GM13977 (cell line): Measurements from ENCODE around the gene CCZ1.
"Not testable (repeated sequence)": the region's sequence is repeated elsewhere in the genome, so short reads cannot be mapped to it uniquely, and the experiment has no call there.

Experiments
- DNase-seq: peaks from one replicate; pipeline ENCODE4 v3.0.0; 2012; ENCODE audit warnings: low spot score
- CTCF ChIP-seq: IDR thresholded peaks from 2 replicates; pipeline ENCODE4 v1.5.1; 2012; ENCODE audit warnings: mild to moderate bottlenecking, control low read depth; ENCODE audit not compliant: insufficient read depth; ENCODE audit errors: extremely low read depth, missing control alignments
- in situ Hi-C: fragments of 300-500 bp; cut with MboI; formaldehyde crosslinking; loops from one replicate; pipeline ENCODE4 v1.12.0; 2022; ENCODE audit warnings: low sequenced_read_pairs, low pct_unique_long_range_greater_than_20kb, mixed read lengths, inconsistent platforms; ENCODE audit not compliant: unreplicated experiment

The CCZ1 gene

GRCh38 chr7:5898480-5899224 is at the start of gene CCZ1:
Gene CCZ1 (plus strand): TSS chr7:5898733. CDS start chr7:5898800, 67 bp downstream.
- DNase-seq, in situ Hi-C loops: not testable (repeated sequence)
- peak; percentile 48 for TF ChIP-seq CTCF

GRCh38 chr7:5850944-5851343 is 47.6 kb upstream of the CCZ1 start:
- DNase-seq = no peak
- no peak for TF ChIP-seq CTCF
- in situ Hi-C loops = loop anchor here (25.0 kb wide), 1 partner anchor 161 kb away; the partner anchor contains the start of genes AIMP2 and PMS2

GRCh38 chr7:5854738-5855137 is 43.8 kb upstream of the CCZ1 start:
- DNase-seq = no peak
- in situ Hi-C loops = loop anchor here (25.0 kb wide), 1 partner anchor 158 kb away; the partner anchor contains the start of genes AIMP2 and PMS2
- no peak for TF ChIP-seq CTCF

- DNase-seq = not testable (repeated sequence)
- in situ Hi-C loops = loop anchor here (25.0 kb wide), 1 partner anchor 155 kb away; the partner anchor contains the start of genes AIMP2 and PMS2
Observed at GRCh38 chr7:5857041-5857575, 41.4 kb upstream of the CCZ1 start.

- in situ Hi-C loops = loop anchor here (25.0 kb wide), 1 partner anchor 154 kb away; the partner anchor contains the start of genes AIMP2 and PMS2
- DNase-seq = not testable (repeated sequence)
Observed at GRCh38 chr7:5858494-5858893, 40.0 kb upstream of the CCZ1 start.

- not testable (repeated sequence) for DNase-seq
- in situ Hi-C loops = loop anchor here (25.0 kb wide), 1 partner anchor 151 kb away; the partner anchor contains the start of genes AIMP2 and PMS2
Observed at GRCh38 chr7:5861281-5861680, 37.3 kb upstream of the CCZ1 start.

DNA sequence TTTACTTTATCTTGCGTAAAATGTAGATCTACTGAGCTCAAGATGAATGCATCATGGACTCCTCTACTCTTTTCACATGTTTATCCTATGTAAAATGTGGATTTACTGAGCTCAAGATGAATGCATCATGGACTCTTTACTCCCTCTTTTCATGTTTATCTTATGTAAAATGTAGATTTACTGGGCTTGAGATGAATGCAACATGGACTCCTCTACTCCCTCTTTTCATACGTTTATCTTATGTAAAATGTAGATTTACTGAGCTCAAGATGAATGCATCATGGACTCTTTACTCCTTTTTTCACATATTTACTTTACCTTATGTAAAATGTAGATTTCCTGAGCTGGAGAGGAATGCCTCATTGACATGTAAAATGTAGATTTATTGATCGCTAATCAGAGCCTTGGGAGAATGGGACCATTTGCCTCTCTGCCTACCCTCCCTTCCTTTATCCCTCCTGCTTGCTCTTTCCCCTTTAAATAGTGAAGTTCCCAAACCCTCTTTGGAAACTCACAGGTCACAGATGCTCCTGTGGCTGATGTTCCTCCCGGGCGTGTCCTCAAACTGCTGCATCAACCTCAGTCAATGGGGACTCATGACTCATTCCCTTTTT is 35.7 kb upstream of the CCZ1 start:
- DNase-seq = not testable (repeated sequence)
- in situ Hi-C loops = loop anchor here (25.0 kb wide), 1 partner anchor 149 kb away; the partner anchor contains the start of genes AIMP2 and PMS2

- in situ Hi-C loops = loop anchor here (25.0 kb wide), 1 partner anchor 147 kb away; the partner anchor contains the start of genes AIMP2 and PMS2
Observed at GRCh38 chr7:5865279-5865931, 33.1 kb upstream of the CCZ1 start.

GRCh38 chr7:5867060-5867459 is 31.5 kb upstream of the CCZ1 start:
- in situ Hi-C loops = loop anchor here (25.0 kb wide), 1 partner anchor 145 kb away; the partner anchor contains the start of genes AIMP2 and PMS2
- TF ChIP-seq CTCF = no peak
- no peak for DNase-seq

More at GRCh38 chr7:5865279-5865931, 33.1 kb upstream of the CCZ1 start:
- not testable (repeated sequence) for DNase-seq

DNA sequence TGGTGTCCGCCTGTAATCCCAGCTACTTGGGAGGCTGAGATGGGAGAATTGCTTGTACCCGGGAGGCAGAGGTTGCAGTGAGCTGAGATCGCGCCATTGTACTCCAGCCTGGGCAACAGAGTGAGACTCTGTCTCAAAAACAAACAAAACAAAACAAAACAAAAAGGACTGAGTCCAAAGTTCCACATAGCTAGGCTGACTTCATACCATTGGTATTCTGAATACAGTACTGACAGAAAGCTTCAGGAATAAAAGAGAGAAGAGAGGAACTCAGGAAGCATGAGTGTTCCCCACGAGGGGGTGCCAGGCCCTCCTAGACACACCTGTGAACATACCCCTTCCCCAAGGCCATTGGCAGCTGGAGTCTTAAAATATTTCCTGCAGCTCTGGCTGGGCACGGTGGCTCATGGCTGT is 29.6 kb upstream of the CCZ1 start:
- not testable (repeated sequence) for DNase-seq
- in situ Hi-C loops = loop anchor here (25.0 kb wide), 1 partner anchor 143 kb away; the partner anchor contains the start of genes AIMP2 and PMS2
